ENCODE data around the gene ZNF462.
A peak's percentile ranks its signal among the peaks of the same experiment; 100 is the strongest.
"Not testable (repeated sequence)": the region's sequence is repeated elsewhere in the genome, so short reads cannot be mapped to it uniquely, and the experiment has no call there.

The ZNF462 gene

GRCh38 chr9:106829666-106830408 lies 33.1 kb upstream of the ZNF462 start:
- TF ChIP-seq CTCF (conservative IDR thresholded peaks at IDR 0.05; ENCODE audit: low read length), result no peak
- no peak for DNase-seq (ENCODE audit: low read depth)
- H3K4me3 ChIP-seq (ENCODE audit: low read length), result no peak overlapping the region

GRCh38 chr9:106830527-106831150 lies 32.3 kb upstream of the ZNF462 start:
- no peak overlapping the region for H3K4me3 ChIP-seq (ENCODE audit: low read length)
- DNase-seq (ENCODE audit: low read depth), result peak; percentile 25
- TF ChIP-seq CTCF (conservative IDR thresholded peaks at IDR 0.05; ENCODE audit: low read length), result no peak

- no peak for DNase-seq (ENCODE audit: low read depth)
- TF ChIP-seq CTCF (conservative IDR thresholded peaks at IDR 0.05; ENCODE audit: low read length), result no peak
- no peak overlapping the region for H3K4me3 ChIP-seq (ENCODE audit: low read length)
Measured at GRCh38 chr9:106834888-106835287, 28.1 kb upstream of the ZNF462 start.

GRCh38 chr9:106835840-106836239 lies 27.1 kb upstream of the ZNF462 start:
- no peak for DNase-seq (ENCODE audit: low read depth)
- TF ChIP-seq CTCF (conservative IDR thresholded peaks at IDR 0.05; ENCODE audit: low read length), result no peak
- no peak overlapping the region for H3K4me3 ChIP-seq (ENCODE audit: low read length)

- no peak for DNase-seq (ENCODE audit: low read depth)
Measured at GRCh38 chr9:106843371-106843770, 19.6 kb upstream of the ZNF462 start.

GRCh38 chr9:106846307-106846706 lies 16.7 kb upstream of the ZNF462 start:
- no peak for TF ChIP-seq CTCF (conservative IDR thresholded peaks at IDR 0.05; ENCODE audit: low read length)
- H3K4me3 ChIP-seq (ENCODE audit: low read length), result no peak overlapping the region
- DNase-seq (ENCODE audit: low read depth), result no peak

More at GRCh38 chr9:106843371-106843770, 19.6 kb upstream of the ZNF462 start:
- no peak for TF ChIP-seq CTCF (conservative IDR thresholded peaks at IDR 0.05; ENCODE audit: low read length)
- no peak overlapping the region for H3K4me3 ChIP-seq (ENCODE audit: low read length)

GRCh38 chr9:106846857-106847256 lies 16.1 kb upstream of the ZNF462 start:
- DNase-seq (ENCODE audit: low read depth), result peak; percentile 49
- no peak overlapping the region for H3K4me3 ChIP-seq (ENCODE audit: low read length)
- no peak for TF ChIP-seq CTCF (conservative IDR thresholded peaks at IDR 0.05; ENCODE audit: low read length)

- DNase-seq (ENCODE audit: low read depth); H3K4me3 ChIP-seq (ENCODE audit: low read length): not testable (repeated sequence)
Measured at GRCh38 chr9:106851640-106852039, 11.3 kb upstream of the ZNF462 start.

Data from AG10803 (cell line).